HepG2 (cell line): ENCODE measurements around the gene RPRML. TPM values are rescaled to one million over a fixed set of nuclear protein-coding genes. Genes with fewer than 3 reads are reported as not detected.
A peak's percentile ranks its signal among the peaks of the same experiment; 100 is the strongest.

Experiments used
- ARID2 ChIP-seq: sonication (generic); formaldehyde crosslinking; IDR thresholded peaks from 2 replicates; pipeline ENCODE4 v1.8.1; 2022; ENCODE audit warnings: mild to moderate bottlenecking, missing genetic modification reagents, borderline replicate concordance
- ELF4 ChIP-seq: sonication (generic); formaldehyde crosslinking; IDR thresholded peaks from 2 replicates; pipeline ENCODE4 v1.5.0; 2020; ENCODE audit warnings: missing genetic modification reagents, mild to moderate bottlenecking, moderate library complexity, borderline replicate concordance
- GATAD1 ChIP-seq: IDR thresholded peaks from 2 replicates; pipeline ENCODE4 v1.6.1; 2016; ENCODE audit warnings: missing genetic modification reagents, missing compliant biosample characterization
- KDM4B ChIP-seq: sonication (generic); formaldehyde crosslinking; IDR thresholded peaks from 2 replicates; pipeline ENCODE4 v1.4.0; 2020; ENCODE audit warnings: missing genetic modification reagents
- KDM5A ChIP-seq: fragments of 200-600 bp; sonication (generic); IDR thresholded peaks from 2 replicates; pipeline ENCODE4 v1.7.0; 2018; ENCODE audit warnings: antibody characterized with exemption, mild to moderate bottlenecking, low read length, borderline replicate concordance
- KLF15 ChIP-seq: sonication (generic); formaldehyde crosslinking; IDR thresholded peaks from 2 replicates; pipeline ENCODE4 v1.8.1; 2023; ENCODE audit warnings: borderline replicate concordance, mild to moderate bottlenecking, inconsistent platforms, missing genetic modification reagents, mixed read lengths
- MEIS1 ChIP-seq: sonication (generic); formaldehyde crosslinking; IDR thresholded peaks from 2 replicates; pipeline ENCODE4 v1.9.0; 2021; ENCODE audit warnings: mild to moderate bottlenecking, missing genetic modification reagents, moderate library complexity, borderline replicate concordance
- NR2F6 ChIP-seq, 2 experiments: IDR thresholded peaks; 2 replicates each; pipeline ENCODE4 v1.6.1; 2016; ENCODE audit warnings: antibody characterized with exemption in 1 of 2, mild to moderate bottlenecking in 1 of 2
- RBAK ChIP-seq: sonication (generic); formaldehyde crosslinking; IDR thresholded peaks from 2 replicates; pipeline ENCODE4 v1.5.1; 2020; ENCODE audit warnings: mild to moderate bottlenecking, missing genetic modification reagents
- RBM22 ChIP-seq: fragments of 200-400 bp; formaldehyde crosslinking; optimal IDR thresholded peaks from 2 replicates; pipeline ENCODE3; 2017; ENCODE audit warnings: mild to moderate bottlenecking, low read length, moderate library complexity
- SMAD3 ChIP-seq: sonication (generic); formaldehyde crosslinking; IDR thresholded peaks from 2 replicates; pipeline ENCODE4 v1.4.0; 2020; ENCODE audit warnings: missing genetic modification reagents
- SRF ChIP-seq: IDR thresholded peaks from 2 replicates; pipeline ENCODE4 v1.6.1; 2011; ENCODE audit warnings: mild to moderate bottlenecking, low read depth, low read length, moderate library complexity
- ZNF124 ChIP-seq: sonication (generic); formaldehyde crosslinking; IDR thresholded peaks from 2 replicates; pipeline ENCODE4 v1.4.0; 2020; ENCODE audit warnings: missing genetic modification reagents
- ZNF224 ChIP-seq: sonication (generic); formaldehyde crosslinking; IDR thresholded peaks from 2 replicates; pipeline ENCODE4 v1.5.0; 2020; ENCODE audit warnings: mild to moderate bottlenecking, missing genetic modification reagents
- ZNF260 ChIP-seq: sonication (generic); formaldehyde crosslinking; IDR thresholded peaks from 2 replicates; pipeline ENCODE4 v1.4.0; 2020; ENCODE audit warnings: missing genetic modification reagents, low read depth, mild to moderate bottlenecking, borderline replicate concordance
- ZNF354B ChIP-seq: sonication (generic); formaldehyde crosslinking; IDR thresholded peaks from 2 replicates; pipeline ENCODE4 v1.8.0; 2022; ENCODE audit warnings: mild to moderate bottlenecking, missing genetic modification reagents
- ZNF598 ChIP-seq: sonication (generic); formaldehyde crosslinking; IDR thresholded peaks from 2 replicates; pipeline ENCODE4 v1.5.1; 2020; ENCODE audit warnings: mild to moderate bottlenecking, missing genetic modification reagents, borderline replicate concordance
- ZNF616 ChIP-seq: sonication (generic); formaldehyde crosslinking; IDR thresholded peaks from 2 replicates; pipeline ENCODE4 v1.5.0; 2020; ENCODE audit warnings: low read depth, mild to moderate bottlenecking, missing genetic modification reagents
- polyA plus RNA-seq, 8 experiments: library from polyadenylated mRNA; depleted of rRNA in 3 of 8; stranded (reverse) in 7 of 8; unstranded in 1 of 8; fragments of >200 nt; fragmentation: Illumina TruSeq in 4 of 8; extraction: Trizol in 4 of 8; gene quantifications; 2 replicates each; pipeline versions ENCODE4 v1.2.1 to v1.2.3, GENCODE V29; 2011 to 2016; ENCODE audit warnings: low read depth in 4 of 8, missing spikeins in 1 of 8, mixed read lengths in 1 of 8; ENCODE audit not compliant: insufficient read depth in 1 of 8
- total RNA-seq, 5 experiments: library from RNA; depleted of rRNA; stranded (reverse); fragments of >200 nt; fragmentation: Illumina TruSeq; extraction: Trizol; gene quantifications; 2 replicates each; pipeline ENCODE4 v1.2.3, GENCODE V29; 2016; ENCODE audit warnings: low read depth in 1 of 5
- TF ChIP-seq, protein P1 (sequence below): sonication (generic); formaldehyde crosslinking; IDR thresholded peaks from one replicate; pipeline ENCODE4 v1.5.1; 2020; ENCODE audit warnings: mild to moderate bottlenecking, missing genetic modification reagents; ENCODE audit errors: not compliant biosample characterization
- TF ChIP-seq, protein P2 (sequence below): IDR thresholded peaks from 2 replicates; pipeline ENCODE4 v1.6.1; 2016; ENCODE audit warnings: missing compliant biosample characterization, missing genetic modification reagents, borderline replicate concordance

The RPRML gene
- total and polyA plus RNA-seq, 2 of the 13 experiments (the other 11 are each of a cell fraction or from before 2014, with no cell fraction given), result not detected

DNA sequence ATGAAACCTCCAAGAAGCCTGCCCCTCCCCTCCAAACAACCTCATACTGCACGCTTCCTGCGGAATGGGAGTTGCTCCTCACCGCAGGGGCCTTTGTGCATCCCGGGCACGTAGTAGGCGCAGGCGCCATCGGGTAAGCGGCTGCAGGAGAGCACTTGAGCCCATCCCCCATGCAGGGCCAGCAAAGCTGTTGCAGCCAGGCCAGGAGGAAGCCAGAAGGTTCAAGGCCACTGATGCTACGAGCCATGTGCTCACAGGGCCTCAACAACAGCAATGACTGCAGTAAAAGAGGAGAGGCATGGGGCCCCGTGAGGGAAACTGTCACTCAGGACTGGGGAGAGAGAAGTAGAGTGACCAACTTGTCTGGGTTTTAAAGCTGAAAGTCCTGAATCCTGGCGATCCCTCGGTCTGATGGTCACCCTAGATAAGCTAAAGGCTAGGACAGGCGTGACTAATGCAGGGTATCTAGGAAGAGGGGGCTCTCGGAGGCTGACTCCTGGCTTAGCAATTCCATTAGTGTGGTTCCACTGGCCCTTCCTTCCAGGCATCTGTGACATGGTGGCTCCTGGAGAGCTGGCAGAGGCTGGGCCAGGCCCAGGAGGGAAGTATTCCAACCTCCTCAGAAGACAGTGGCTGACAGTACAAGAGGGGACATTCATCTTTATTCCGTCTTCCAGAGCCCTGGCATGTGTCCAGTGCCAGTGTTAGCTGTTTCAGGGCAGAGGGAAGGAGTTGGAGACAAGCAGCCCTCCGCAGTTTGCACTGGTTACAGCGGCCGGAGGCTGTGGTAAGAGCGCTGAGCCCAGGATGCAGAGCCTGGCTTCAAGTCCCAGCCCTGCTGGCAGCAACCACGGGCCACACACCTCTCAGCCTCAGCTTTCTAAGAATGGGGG is 35.3 kb downstream of the RPRML start (continued):
- TF ChIP-seq, protein P1, sequence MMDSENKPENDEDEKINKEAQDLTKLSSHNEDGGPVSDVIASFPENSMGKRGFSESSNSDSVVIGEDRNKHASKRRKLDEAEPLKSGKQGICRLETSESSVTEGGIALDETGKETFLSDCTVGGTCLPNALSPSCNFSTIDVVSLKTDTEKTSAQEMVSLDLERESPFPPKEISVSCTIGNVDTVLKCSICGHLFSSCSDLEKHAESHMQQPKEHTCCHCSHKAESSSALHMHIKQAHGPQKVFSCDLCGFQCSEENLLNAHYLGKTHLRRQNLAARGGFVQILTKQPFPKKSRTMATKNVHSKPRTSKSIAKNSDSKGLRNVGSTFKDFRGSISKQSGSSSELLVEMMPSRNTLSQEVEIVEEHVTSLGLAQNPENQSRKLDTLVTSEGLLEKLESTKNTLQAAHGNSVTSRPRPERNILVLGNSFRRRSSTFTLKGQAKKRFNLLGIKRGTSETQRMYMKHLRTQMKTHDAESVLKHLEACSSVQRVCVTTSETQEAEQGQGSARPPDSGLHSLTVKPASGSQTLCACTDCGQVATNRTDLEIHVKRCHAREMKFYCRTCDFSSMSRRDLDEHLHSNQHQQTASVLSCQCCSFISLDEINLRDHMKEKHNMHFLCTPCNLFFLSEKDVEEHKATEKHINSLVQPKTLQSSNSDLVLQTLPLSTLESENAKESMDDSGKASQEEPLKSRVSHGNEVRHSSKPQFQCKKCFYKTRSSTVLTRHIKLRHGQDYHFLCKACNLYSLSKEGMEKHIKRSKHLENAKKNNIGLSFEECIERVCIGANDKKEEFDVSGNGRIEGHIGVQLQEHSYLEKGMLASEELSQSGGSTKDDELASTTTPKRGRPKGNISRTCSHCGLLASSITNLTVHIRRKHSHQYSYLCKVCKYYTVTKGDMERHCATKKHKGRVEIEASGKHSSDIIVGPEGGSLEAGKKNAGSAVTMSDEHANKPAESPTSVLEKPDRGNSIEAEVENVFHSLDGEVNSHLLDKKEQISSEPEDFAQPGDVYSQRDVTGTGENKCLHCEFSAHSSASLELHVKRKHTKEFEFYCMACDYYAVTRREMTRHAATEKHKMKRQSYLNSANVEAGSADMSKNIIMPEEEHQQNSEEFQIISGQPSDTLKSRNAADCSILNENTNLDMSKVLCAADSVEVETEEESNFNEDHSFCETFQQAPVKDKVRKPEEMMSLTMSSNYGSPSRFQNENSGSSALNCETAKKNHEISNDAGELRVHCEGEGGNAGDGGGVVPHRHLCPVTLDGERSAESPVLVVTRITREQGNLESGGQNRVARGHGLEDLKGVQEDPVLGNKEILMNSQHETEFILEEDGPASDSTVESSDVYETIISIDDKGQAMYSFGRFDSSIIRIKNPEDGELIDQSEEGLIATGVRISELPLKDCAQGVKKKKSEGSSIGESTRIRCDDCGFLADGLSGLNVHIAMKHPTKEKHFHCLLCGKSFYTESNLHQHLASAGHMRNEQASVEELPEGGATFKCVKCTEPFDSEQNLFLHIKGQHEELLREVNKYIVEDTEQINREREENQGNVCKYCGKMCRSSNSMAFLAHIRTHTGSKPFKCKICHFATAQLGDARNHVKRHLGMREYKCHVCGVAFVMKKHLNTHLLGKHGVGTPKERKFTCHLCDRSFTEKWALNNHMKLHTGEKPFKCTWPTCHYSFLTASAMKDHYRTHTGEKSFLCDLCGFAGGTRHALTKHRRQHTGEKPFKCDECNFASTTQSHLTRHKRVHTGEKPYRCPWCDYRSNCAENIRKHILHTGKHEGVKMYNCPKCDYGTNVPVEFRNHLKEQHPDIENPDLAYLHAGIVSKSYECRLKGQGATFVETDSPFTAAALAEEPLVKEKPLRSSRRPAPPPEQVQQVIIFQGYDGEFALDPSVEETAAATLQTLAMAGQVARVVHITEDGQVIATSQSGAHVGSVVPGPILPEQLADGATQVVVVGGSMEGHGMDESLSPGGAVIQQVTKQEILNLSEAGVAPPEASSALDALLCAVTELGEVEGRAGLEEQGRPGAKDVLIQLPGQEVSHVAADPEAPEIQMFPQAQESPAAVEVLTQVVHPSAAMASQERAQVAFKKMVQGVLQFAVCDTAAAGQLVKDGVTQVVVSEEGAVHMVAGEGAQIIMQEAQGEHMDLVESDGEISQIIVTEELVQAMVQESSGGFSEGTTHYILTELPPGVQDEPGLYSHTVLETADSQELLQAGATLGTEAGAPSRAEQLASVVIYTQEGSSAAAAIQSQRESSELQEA (CRISPR knock-in tag), result peak; percentile 29
- TF ChIP-seq KDM5A (no peak), RBM22 (peak; percentile 97), ARID2 (CRISPR knock-in tag) (no peak; the same call in 1 of the 2 replicates), ELF4 (peak; percentile 11; the same call in 1 of the 2 replicates), SMAD3 (CRISPR knock-in tag) (peak; percentile 91), ZNF260 (CRISPR knock-in tag) (no peak), SRF (no peak), RBAK (CRISPR knock-in tag) (peak; percentile 97), ZNF224 (CRISPR knock-in tag) (peak; percentile 87), ZNF124 (CRISPR knock-in tag) (peak; percentile 90; the same call in 1 of the 2 replicates), ZNF616 (CRISPR knock-in tag) (peak; percentile 75; the same call in 1 of the 2 replicates), GATAD1 (peak; percentile 77), NR2F6 (IDR thresholded peaks at IDR 0.05) (peak; percentile 95), NR2F6 (CRISPR knock-in tag; IDR thresholded peaks at IDR 0.05) (peak; percentile 99), KLF15 (no peak), KDM4B (CRISPR knock-in tag) (peak; percentile 92), MEIS1 (CRISPR knock-in tag) (peak; percentile 99), ZNF598 (CRISPR knock-in tag) (peak; percentile 96), ZNF354B (peak; percentile 93; the same call in 1 of the 2 replicates)
- TF ChIP-seq, protein P2, sequence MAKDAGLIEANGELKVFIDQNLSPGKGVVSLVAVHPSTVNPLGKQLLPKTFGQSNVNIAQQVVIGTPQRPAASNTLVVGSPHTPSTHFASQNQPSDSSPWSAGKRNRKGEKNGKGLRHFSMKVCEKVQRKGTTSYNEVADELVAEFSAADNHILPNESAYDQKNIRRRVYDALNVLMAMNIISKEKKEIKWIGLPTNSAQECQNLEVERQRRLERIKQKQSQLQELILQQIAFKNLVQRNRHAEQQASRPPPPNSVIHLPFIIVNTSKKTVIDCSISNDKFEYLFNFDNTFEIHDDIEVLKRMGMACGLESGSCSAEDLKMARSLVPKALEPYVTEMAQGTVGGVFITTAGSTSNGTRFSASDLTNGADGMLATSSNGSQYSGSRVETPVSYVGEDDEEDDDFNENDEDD (CRISPR knock-in tag), result peak; percentile 97
